ENCODE data around the gene LRIG1. TPM values are rescaled to one million over a fixed set of nuclear protein-coding genes. Genes with fewer than 3 reads are reported as not detected.

The LRIG1 gene
- polyA plus RNA-seq, 6 donors from 2014 or later: 9.8 to 20.7 (median 12.5) TPM

GRCh38 chr3:66362541-66362941, 138.3 kb downstream of the LRIG1 start:
- Mint-ChIP-seq H3K27me3 (no peaks in the 10 kb centered on the region), H3K4me1 (peaks cover 0 to 9% (median 6%) of the 10 kb centered on the region in 3 donors), H3K4me3 (no peak overlapping the region), H3K27ac (peak overlapping the region in 1 of 6 donors; percentile 28), H3K9me3 (peaks cover 0 to 1% (median 0%) of the 10 kb centered on the region in 7 donors), H3K36me3 (peaks cover 10 to 13% of the 10 kb centered on the region in 2 donors)
- ATAC-seq (ENCODE audit: low read depth in 2 of 2) (no peak), DNase-seq (no peak)

GRCh38 chr3:66361356-66361755, 139.5 kb downstream of the LRIG1 start:
- Mint-ChIP-seq H3K4me3 (peak overlapping the region in 1 of 8 donors; percentile 2), H3K4me1 (peaks cover 0 to 9% (median 6%) of the 10 kb centered on the region in 3 donors), H3K27me3 (no peaks in the 10 kb centered on the region), H3K36me3 (peaks cover 10 to 13% of the 10 kb centered on the region in 2 donors), H3K27ac (peak overlapping the region in 1 of 6 donors; percentile 79), H3K9me3 (peaks cover 0 to 1% (median 0%) of the 10 kb centered on the region in 7 donors)
- DNase-seq (no peak), ATAC-seq (ENCODE audit: low read depth in 2 of 2) (no peak)

GRCh38 chr3:66355997-66356396, 144.8 kb downstream of the LRIG1 start:
- Mint-ChIP-seq H3K36me3 (peaks cover 2 to 7% of the 10 kb centered on the region in 2 donors), H3K27ac (peak overlapping the region in 1 of 6 donors; percentile 12), H3K4me1 (peaks cover 0 to 7% (median 0%) of the 10 kb centered on the region in 3 donors), H3K4me3 (no peak overlapping the region), H3K27me3 (no peaks in the 10 kb centered on the region), H3K9me3 (peaks cover 0 to 1% (median 0%) of the 10 kb centered on the region in 7 donors)
- no peak for DNase-seq
- no peak for ATAC-seq (ENCODE audit: low read depth in 2 of 2)

- Mint-ChIP-seq H3K4me3 (no peak overlapping the region), H3K27ac (no peak overlapping the region)
- DNase-seq: no peak
Measured at GRCh38 chr3:66355394-66355793, 145.4 kb downstream of the LRIG1 start.

GRCh38 chr3:66354001-66354400, 146.8 kb downstream of the LRIG1 start:
- Mint-ChIP-seq H3K4me3 (no peak overlapping the region), H3K4me1 (peaks cover 0 to 1% (median 0%) of the 10 kb centered on the region in 3 donors), H3K9me3 (peaks cover 0 to 1% (median 0%) of the 10 kb centered on the region in 7 donors), H3K36me3 (peaks cover 11 to 12% of the 10 kb centered on the region in 2 donors), H3K27ac (no peak overlapping the region), H3K27me3 (no peaks in the 10 kb centered on the region)
- ATAC-seq (ENCODE audit: low read depth in 2 of 2): no peak
- DNase-seq: no peak

More at GRCh38 chr3:66355394-66355793, 145.4 kb downstream of the LRIG1 start:
- no peak for ATAC-seq (ENCODE audit: low read depth in 2 of 2)
- Mint-ChIP-seq H3K4me1 (peaks cover 0 to 5% (median 0%) of the 10 kb centered on the region in 3 donors), H3K9me3 (peaks cover 0 to 1% (median 0%) of the 10 kb centered on the region in 7 donors), H3K36me3 (peaks cover 6 to 7% of the 10 kb centered on the region in 2 donors), H3K27me3 (no peaks in the 10 kb centered on the region)

GRCh38 chr3:66353530-66353929, 147.3 kb downstream of the LRIG1 start:
- H3K36me3 Mint-ChIP-seq: peaks cover 11 to 12% of the 10 kb centered on the region in 2 donors
- peaks cover 0 to under 1% (median 0%) of the 10 kb centered on the region in 7 donors for H3K9me3 Mint-ChIP-seq
- ATAC-seq (ENCODE audit: low read depth in 2 of 2) (no peak), DNase-seq (no peak)
- H3K27ac Mint-ChIP-seq: no peak overlapping the region
- H3K27me3 Mint-ChIP-seq: no peaks in the 10 kb centered on the region
- H3K4me3 Mint-ChIP-seq: no peak overlapping the region
- no peaks in the 10 kb centered on the region for H3K4me1 Mint-ChIP-seq

- Mint-ChIP-seq H3K4me1 (no peaks in the 10 kb centered on the region), H3K36me3 (peaks cover 12 to 16% of the 10 kb centered on the region in 2 donors), H3K4me3 (no peak overlapping the region), H3K27ac (no peak overlapping the region), H3K9me3 (no peaks in the 10 kb centered on the region), H3K27me3 (no peaks in the 10 kb centered on the region)
- no peak for ATAC-seq (ENCODE audit: low read depth in 2 of 2)
- DNase-seq: no peak
Measured at GRCh38 chr3:66353039-66353438, 147.8 kb downstream of the LRIG1 start.

- Mint-ChIP-seq H3K4me1 (peaks cover 0 to under 1% (median under 1%) of the 10 kb centered on the region in 3 donors), H3K27me3 (no peaks in the 10 kb centered on the region), H3K27ac (no peak overlapping the region), H3K4me3 (no peak overlapping the region), H3K36me3 (peaks cover 33 to 35% of the 10 kb centered on the region in 2 donors), H3K9me3 (peaks cover 0 to 7% (median 0%) of the 10 kb centered on the region in 7 donors)
- ATAC-seq (ENCODE audit: low read depth in 2 of 2) (no peak), DNase-seq (no peak)
Measured at GRCh38 chr3:66350601-66351000, 150.2 kb downstream of the LRIG1 start.

- Mint-ChIP-seq H3K9me3 (peaks cover 0 to 7% (median 0%) of the 10 kb centered on the region in 7 donors), H3K27me3 (no peaks in the 10 kb centered on the region), H3K4me1 (peaks cover 0 to 14% (median 10%) of the 10 kb centered on the region in 3 donors), H3K4me3 (no peak overlapping the region), H3K27ac (no peak overlapping the region), H3K36me3 (peaks cover 35 to 39% of the 10 kb centered on the region in 2 donors)
- ATAC-seq (ENCODE audit: low read depth in 2 of 2) (no peak), DNase-seq (no peak)
Measured at GRCh38 chr3:66348704-66349103, 152.1 kb downstream of the LRIG1 start.

GRCh38 chr3:66344848-66345578, 155.8 kb downstream of the LRIG1 start:
- no peak for ATAC-seq (ENCODE audit: low read depth in 2 of 2)
- H3K27me3 Mint-ChIP-seq: no peaks in the 10 kb centered on the region

GRCh38 chr3:66344391-66344811, 156.4 kb downstream of the LRIG1 start:
- no peak overlapping the region for H3K4me3 Mint-ChIP-seq
- ATAC-seq (ENCODE audit: low read depth in 2 of 2) (no peak), DNase-seq (no peak)
- peaks cover 0 to 27% (median 15%) of the 10 kb centered on the region in 3 donors for H3K4me1 Mint-ChIP-seq
- H3K9me3 Mint-ChIP-seq: peaks cover 0 to 7% (median 0%) of the 10 kb centered on the region in 7 donors
- peaks cover 23 to 28% of the 10 kb centered on the region in 2 donors for H3K36me3 Mint-ChIP-seq
- no peaks in the 10 kb centered on the region for H3K27me3 Mint-ChIP-seq
- peak overlapping the region in 1 of 6 donors; percentile 42 for H3K27ac Mint-ChIP-seq

More at GRCh38 chr3:66344848-66345578, 155.8 kb downstream of the LRIG1 start:
- Mint-ChIP-seq H3K9me3 (peaks cover 0 to 7% (median 0%) of the 10 kb centered on the region in 7 donors), H3K36me3 (peaks cover 24 to 29% of the 10 kb centered on the region in 2 donors), H3K4me3 (peak overlapping the region in 1 of 8 donors; percentile 74), H3K27ac (peak overlapping the region in 4 of 6 donors; percentile 1 to 42 (median 20)), H3K4me1 (peaks cover 0 to 21% (median 15%) of the 10 kb centered on the region in 3 donors)
- DNase-seq: no peak

- peaks cover 16 to 25% of the 10 kb centered on the region in 2 donors for H3K36me3 Mint-ChIP-seq
- DNase-seq (no peak), ATAC-seq (ENCODE audit: low read depth in 2 of 2) (no peak)
- peaks cover 0 to 27% (median 19%) of the 10 kb centered on the region in 3 donors for H3K4me1 Mint-ChIP-seq
- no peaks in the 10 kb centered on the region for H3K27me3 Mint-ChIP-seq
- peaks cover 0 to 7% (median 0%) of the 10 kb centered on the region in 7 donors for H3K9me3 Mint-ChIP-seq
- H3K4me3 Mint-ChIP-seq: no peak overlapping the region
- H3K27ac Mint-ChIP-seq: no peak overlapping the region
Measured at GRCh38 chr3:66342717-66343356, 158.0 kb downstream of the LRIG1 start.

- H3K4me3 Mint-ChIP-seq: no peak overlapping the region
- DNase-seq (no peak), ATAC-seq (ENCODE audit: low read depth in 2 of 2) (no peak)
- H3K4me1 Mint-ChIP-seq: peaks cover 11 to 30% (median 17%) of the 10 kb centered on the region in 3 donors
- no peaks in the 10 kb centered on the region for H3K27me3 Mint-ChIP-seq
- H3K36me3 Mint-ChIP-seq: no peaks in the 10 kb centered on the region
- no peaks in the 10 kb centered on the region for H3K9me3 Mint-ChIP-seq
- no peak overlapping the region for H3K27ac Mint-ChIP-seq
Measured at GRCh38 chr3:66338927-66339326, 161.9 kb downstream of the LRIG1 start.
